Mammary epithelial cell (primary cell): Measurements from ENCODE around the gene C14orf119.

Experiments used
- CTCF ChIP-seq, 2 donors: IDR thresholded peaks in 1 of 2; conservative IDR thresholded peaks in 1 of 2; 2 replicates each; pipeline ENCODE4 v1.5.1; 2011 to 2012; ENCODE audit warnings: inconsistent platforms in 2 of 2, low read length in 2 of 2, mild to moderate bottlenecking in 2 of 2, control low read depth in 1 of 2, low read depth in 1 of 2; ENCODE audit not compliant: insufficient read depth in 1 of 2; ENCODE audit errors: extremely low read depth in 1 of 2
- EZH2 ChIP-seq: IDR thresholded peaks from 2 replicates; pipeline ENCODE4 v1.6.1; 2012; ENCODE audit warnings: low read length, inconsistent platforms, borderline replicate concordance

DNA sequence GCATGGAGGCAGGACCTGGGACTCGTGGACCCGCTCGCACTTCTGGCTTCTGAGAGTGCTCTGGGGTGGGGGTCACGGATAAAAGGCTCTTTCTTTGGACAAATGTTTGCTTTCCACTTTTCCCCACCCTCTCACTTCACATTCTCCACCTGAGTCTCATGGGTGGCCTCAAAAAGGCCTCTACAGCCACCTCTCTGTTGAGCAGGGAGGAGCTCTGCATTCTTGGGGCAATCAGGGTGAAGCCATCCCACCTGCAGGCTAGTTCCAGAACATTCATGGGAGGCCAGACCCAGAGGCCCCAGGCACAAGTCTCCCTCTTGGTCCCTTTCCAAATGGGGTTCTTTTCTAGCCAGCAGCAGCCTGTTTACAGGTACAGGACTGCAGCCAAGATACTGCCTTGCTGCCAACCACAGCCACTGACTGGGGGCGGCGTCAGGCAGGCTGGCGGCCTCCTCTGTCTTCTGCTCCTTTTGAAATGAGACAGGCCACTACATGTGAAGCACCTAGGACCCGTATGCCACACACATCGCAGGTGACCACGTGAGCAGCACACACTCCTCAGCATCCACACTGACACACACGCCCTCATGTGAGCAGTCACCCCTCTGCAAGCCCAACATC is 42.0 kb downstream of the C14orf119 start:
- TF ChIP-seq EZH2 (no peak), CTCF (conservative IDR thresholded peaks at IDR 0.05 in 1 of 2, IDR thresholded peaks at IDR 0.05 in 1 of 2; ENCODE audit: extremely low read depth in 1 of 2, insufficient read depth in 1 of 2, low read depth in 1 of 2, low read length in 2 of 2) (no peak)
